ENCODE measurements around the gene TLX1.

Gene TLX1

GRCh38 chr10:101113890-101114403 is 17.2 kb upstream of the TLX1 start:
- Histone ChIP-seq H3K9me2 (replicated peaks; ENCODE audit: low read depth, low read length) (no peaks in the 10 kb centered on the region), H3K79me2 (ENCODE audit: insufficient read depth, low read length) (no peaks in the 10 kb centered on the region), H3F3A (ENCODE audit: low read depth) (no peaks in the 10 kb centered on the region), H4K20me1 (ENCODE audit: insufficient read depth, low read length, poor library complexity, severe bottlenecking) (no peaks in the 10 kb centered on the region), H3K4me2 (ENCODE audit: low read depth, low read length, poor library complexity, severe bottlenecking) (no peak overlapping the region), H3K9ac (ENCODE audit: low read depth, low read length, poor library complexity, severe bottlenecking) (no peak overlapping the region), H2AFZ (ENCODE audit: low read length) (no peak overlapping the region), H3K4me3 (ENCODE audit: low read length, poor library complexity, severe bottlenecking) (no peak overlapping the region), H3K36me3 (ENCODE audit: insufficient read depth, low read length) (no peaks in the 10 kb centered on the region), H3K9me3 (ENCODE audit: insufficient read depth, low read depth, low read length) (no peaks in the 10 kb centered on the region), H3K4me1 (ENCODE audit: insufficient read depth, low read length, poor library complexity, severe bottlenecking) (no peaks in the 10 kb centered on the region), H3K27me3 (ENCODE audit: insufficient read depth, low read length, poor library complexity, severe bottlenecking) (no peaks in the 10 kb centered on the region)
- TF ChIP-seq CTCF (conservative IDR thresholded peaks at IDR 0.05; ENCODE audit: low read length): no peak
- no peak for TF ChIP-seq EZH2phosphoT487 (IDR thresholded peaks at IDR 0.05; ENCODE audit: borderline replicate concordance)

GRCh38 chr10:101114646-101115045 is 16.5 kb upstream of the TLX1 start:
- Histone ChIP-seq H2AFZ (ENCODE audit: low read length) (no peak overlapping the region), H3K4me2 (ENCODE audit: low read depth, low read length, poor library complexity, severe bottlenecking) (no peak overlapping the region), H3K27me3 (ENCODE audit: insufficient read depth, low read length, poor library complexity, severe bottlenecking) (no peaks in the 10 kb centered on the region), H3F3A (ENCODE audit: low read depth) (no peaks in the 10 kb centered on the region), H3K79me2 (ENCODE audit: insufficient read depth, low read length) (no peaks in the 10 kb centered on the region), H3K9me2 (replicated peaks; ENCODE audit: low read depth, low read length) (no peaks in the 10 kb centered on the region), H3K4me1 (ENCODE audit: insufficient read depth, low read length, poor library complexity, severe bottlenecking) (no peaks in the 10 kb centered on the region), H3K4me3 (ENCODE audit: low read length, poor library complexity, severe bottlenecking) (no peak overlapping the region), H3K9ac (ENCODE audit: low read depth, low read length, poor library complexity, severe bottlenecking) (no peak overlapping the region), H3K9me3 (ENCODE audit: insufficient read depth, low read depth, low read length) (no peaks in the 10 kb centered on the region), H4K20me1 (ENCODE audit: insufficient read depth, low read length, poor library complexity, severe bottlenecking) (no peaks in the 10 kb centered on the region), H3K36me3 (ENCODE audit: insufficient read depth, low read length) (no peaks in the 10 kb centered on the region)
- no peak for TF ChIP-seq EZH2phosphoT487 (IDR thresholded peaks at IDR 0.05; ENCODE audit: borderline replicate concordance)
- no peak for TF ChIP-seq CTCF (conservative IDR thresholded peaks at IDR 0.05; ENCODE audit: low read length)

GRCh38 chr10:101116754-101117153 is 14.3 kb upstream of the TLX1 start:
- Histone ChIP-seq H3K4me3 (ENCODE audit: low read length, poor library complexity, severe bottlenecking) (no peak overlapping the region), H3K79me2 (ENCODE audit: insufficient read depth, low read length) (no peaks in the 10 kb centered on the region)

More at GRCh38 chr10:101116754-101117153, 14.3 kb upstream of the TLX1 start:
- Histone ChIP-seq H3K4me1 (ENCODE audit: insufficient read depth, low read length, poor library complexity, severe bottlenecking) (no peaks in the 10 kb centered on the region), H3K9me2 (replicated peaks; ENCODE audit: low read depth, low read length) (no peaks in the 10 kb centered on the region), H3K4me2 (ENCODE audit: low read depth, low read length, poor library complexity, severe bottlenecking) (no peak overlapping the region), H3K36me3 (ENCODE audit: insufficient read depth, low read length) (no peaks in the 10 kb centered on the region), H3K9ac (ENCODE audit: low read depth, low read length, poor library complexity, severe bottlenecking) (no peak overlapping the region), H2AFZ (ENCODE audit: low read length) (no peak overlapping the region), H4K20me1 (ENCODE audit: insufficient read depth, low read length, poor library complexity, severe bottlenecking) (no peaks in the 10 kb centered on the region), H3K9me3 (ENCODE audit: insufficient read depth, low read depth, low read length) (no peaks in the 10 kb centered on the region), H3F3A (ENCODE audit: low read depth) (no peaks in the 10 kb centered on the region), H3K27me3 (ENCODE audit: insufficient read depth, low read length, poor library complexity, severe bottlenecking) (no peaks in the 10 kb centered on the region)
- TF ChIP-seq CTCF (conservative IDR thresholded peaks at IDR 0.05; ENCODE audit: low read length) (no peak), EZH2phosphoT487 (IDR thresholded peaks at IDR 0.05; ENCODE audit: borderline replicate concordance) (no peak)
